ENCODE data around the gene GET4.
"Not testable (repeated sequence)": the region's sequence is repeated elsewhere in the genome, so short reads cannot be mapped to it uniquely, and the experiment has no call there.

The GET4 gene

GRCh38 chr7:845091-845490 is 31.3 kb upstream of the GET4 start:
- no peak for DNase-seq (ENCODE audit: low spot score)

- no peak for DNase-seq (ENCODE audit: low spot score)
These were observed 30.6 kb upstream of the GET4 start for GRCh38 chr7:845731-846130.

GRCh38 chr7:846958-847650 is 29.2 kb upstream of the GET4 start:
- not testable (repeated sequence) for DNase-seq (ENCODE audit: low spot score)

GRCh38 chr7:847728-848127 is 28.6 kb upstream of the GET4 start:
- DNase-seq (ENCODE audit: low spot score) = not testable (repeated sequence)

DNA sequence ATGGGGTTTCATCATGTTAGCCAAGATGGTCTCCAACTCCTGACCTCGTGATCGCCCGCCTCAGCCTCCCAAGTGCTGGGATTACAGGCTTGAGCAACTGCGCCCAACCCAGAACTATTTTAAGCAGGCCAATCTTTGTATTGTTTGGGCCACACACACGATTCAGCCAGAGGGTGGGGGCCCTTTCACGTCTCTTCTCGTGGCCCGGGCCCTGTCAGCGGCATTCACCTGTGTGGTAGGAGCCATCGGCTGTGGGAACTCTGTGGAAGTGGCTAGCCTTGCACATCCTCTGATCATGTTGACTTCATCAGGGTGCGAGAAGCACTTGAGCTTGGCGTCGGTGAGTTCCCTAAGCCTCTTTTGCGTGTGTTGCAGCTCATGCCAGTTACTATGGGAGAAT is 27.2 kb upstream of the GET4 start:
- no peak for DNase-seq (ENCODE audit: low spot score)

- no peak for DNase-seq (ENCODE audit: low spot score)
These were observed 26.6 kb upstream of the GET4 start for GRCh38 chr7:849781-850180.

DNA sequence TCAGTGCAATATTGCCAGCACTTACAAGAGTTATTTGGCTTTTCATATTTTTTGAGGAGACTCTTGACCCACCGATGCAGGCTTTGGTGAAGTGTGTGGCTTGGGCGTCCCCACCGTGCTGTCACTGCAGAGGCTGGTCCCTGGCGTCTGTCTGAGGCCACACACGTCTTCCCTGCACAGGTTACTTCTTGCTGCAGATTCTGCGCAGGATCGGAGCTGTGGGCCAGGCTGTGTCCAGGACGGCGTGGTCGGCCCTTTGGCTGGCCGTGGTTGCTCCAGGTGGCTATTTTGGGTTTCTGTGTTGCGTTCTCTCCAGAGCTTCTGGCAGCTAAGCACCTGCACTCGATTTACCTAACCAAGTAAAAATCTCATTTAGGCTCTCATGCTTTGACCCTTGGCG is 25.1 kb upstream of the GET4 start:
- DNase-seq (ENCODE audit: low spot score) = no peak

DNA sequence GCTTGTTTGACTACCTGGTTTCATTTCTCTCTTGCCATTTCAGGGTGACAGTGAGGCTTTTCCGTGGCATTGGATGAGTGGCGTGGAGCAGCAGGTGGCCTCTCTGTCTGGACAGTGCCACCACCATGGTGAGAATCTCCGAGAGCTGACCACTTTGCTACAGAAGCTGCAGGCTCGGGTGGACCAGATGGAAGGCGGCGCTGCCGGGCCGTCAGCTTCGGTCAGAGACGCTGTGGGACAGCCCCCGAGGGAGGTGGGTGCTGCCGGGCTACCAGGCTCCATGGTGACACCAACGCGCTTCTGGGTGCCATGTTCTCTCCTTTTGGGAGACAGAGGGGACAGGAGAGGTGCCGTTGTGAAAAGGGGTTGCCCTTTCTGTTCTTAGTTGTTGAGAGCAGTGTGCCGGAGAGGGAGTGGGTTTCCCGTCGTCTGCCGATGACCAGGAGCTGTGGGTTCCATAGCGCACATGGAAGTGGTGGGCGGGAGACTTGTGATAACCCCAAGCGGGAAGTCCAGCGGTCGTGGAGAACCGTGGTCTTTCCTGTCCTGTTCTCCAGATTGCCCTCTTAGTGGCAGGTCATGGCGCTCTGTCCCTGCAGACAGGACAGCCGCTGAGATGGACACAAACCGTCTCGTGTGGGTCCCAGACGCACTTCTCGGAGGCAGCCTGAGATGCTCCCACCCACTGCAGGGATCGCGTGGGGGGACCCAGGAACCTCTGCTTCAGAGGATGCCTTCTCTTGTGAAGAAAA is 22.8 kb upstream of the GET4 start:
- no peak for DNase-seq (ENCODE audit: low spot score)

- DNase-seq (ENCODE audit: low spot score) = no peak
These were observed 22.1 kb upstream of the GET4 start for GRCh38 chr7:854118-854775.

DNA sequence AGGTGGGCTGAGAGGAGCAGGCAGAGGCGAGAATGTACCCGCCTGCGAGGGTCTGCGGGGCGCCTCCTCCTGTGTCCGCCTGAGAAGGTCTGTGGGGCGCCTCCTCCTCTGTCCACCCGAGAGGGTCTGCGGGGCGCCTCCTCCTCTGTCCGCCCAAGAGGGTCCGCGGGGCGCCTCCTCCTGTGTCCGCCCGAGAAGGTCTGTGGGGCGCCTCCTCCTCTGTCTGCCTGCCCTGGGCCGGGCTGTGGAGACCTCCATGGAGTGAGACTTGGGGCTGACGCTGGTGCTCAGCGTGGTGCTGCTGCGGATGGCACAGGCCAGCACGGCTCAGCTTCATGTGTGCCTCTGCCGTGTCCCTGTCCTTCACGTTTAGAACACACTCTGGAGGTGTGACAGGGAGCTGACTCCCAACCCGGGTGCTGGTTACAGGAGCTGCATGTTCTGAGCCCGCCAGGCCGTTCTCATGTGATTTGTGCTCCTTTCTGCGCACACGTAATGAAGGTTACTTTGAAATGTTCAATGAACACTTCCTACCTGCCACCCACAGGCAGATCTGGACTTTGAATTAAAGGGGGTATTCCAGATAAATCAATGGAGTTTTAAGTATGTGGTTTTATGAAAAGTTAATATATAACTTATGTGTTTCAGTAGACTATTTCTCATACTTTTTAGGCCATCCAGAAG is 20.5 kb upstream of the GET4 start:
- no peak for DNase-seq (ENCODE audit: low spot score)

DNA sequence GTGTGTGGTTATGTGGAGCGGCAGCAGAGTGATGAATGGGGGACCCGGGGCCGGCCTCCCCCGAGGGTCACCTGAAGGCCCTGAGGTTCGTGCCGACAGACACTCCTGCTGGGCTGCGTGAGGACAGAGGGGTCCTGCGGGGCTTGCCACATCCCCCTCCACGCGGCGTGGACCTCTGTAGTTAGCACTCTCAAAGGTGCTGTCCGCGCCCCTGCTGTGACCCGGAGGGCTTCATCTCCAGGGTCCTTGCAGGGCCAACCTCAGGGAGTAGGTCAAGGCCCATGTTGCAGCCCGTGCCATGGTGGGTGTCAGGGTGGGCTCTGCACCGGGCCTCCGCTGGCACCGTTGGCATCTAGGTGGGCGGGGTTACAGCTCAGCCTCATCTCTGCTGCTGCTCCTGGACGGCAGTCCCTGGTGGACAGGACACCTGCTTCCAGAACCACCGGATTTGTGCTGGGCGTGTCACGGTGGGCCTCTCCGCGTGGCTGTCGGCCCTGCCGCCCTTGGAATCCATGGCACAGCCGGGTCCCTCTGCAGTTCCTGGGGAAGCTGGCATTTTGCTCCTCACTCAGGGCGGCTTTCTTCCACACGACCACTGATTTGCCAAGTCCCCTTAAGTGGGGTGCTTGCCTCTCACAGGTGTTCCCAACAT is 19.8 kb upstream of the GET4 start:
- DNase-seq (ENCODE audit: low spot score) = no peak

DNA sequence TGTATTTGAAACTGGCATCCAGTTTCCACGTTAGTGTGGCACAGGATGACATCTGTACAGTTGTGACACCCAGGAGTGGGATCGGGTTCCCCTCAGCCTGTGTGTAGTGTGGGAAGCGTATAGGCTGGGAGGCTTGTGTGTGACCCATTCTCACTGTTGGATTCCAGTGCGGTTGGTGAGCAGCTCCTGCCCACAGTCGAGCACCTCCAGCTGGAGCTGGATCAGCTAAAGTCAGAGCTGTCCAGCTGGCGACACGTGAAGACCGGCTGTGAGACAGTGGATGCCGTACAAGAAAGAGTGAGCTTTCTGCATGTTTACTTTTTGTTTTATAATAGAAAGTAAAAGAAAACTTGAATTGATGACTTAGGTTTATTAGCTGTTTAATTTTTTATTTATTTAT is 18.7 kb upstream of the GET4 start:
- DNase-seq (ENCODE audit: low spot score) = no peak

DNA sequence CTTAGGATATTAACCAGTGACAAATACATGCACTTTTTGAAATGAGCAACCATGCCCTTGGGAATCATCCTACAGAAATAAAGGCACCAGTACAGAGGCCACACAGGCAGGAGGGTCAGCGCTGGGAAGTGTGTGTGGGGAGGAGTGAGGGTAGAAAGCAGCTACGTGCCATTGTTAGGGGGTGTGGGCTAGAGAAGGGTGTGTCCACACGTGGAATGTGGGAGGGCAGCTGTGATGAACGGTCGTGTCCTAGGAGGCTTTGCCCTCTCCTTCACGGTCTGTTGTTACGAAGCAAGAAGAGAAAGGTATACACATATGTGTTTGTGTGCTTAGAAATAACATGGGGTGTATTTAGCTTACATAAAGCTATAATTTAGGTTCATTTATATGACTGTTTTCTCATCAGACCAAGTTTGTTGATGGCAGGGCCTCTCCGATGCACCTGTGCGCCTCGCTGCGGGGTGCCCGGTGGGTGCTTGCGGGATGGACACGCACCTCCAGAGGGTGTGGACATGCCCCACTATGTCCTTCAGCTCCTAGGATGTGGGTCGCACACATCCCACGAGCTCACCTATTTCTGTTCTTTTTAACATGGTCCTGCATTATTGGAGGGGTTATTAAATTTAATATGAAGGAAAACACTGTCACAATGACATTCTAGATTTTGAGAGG is 16.9 kb upstream of the GET4 start:
- no peak for DNase-seq (ENCODE audit: low spot score)

GRCh38 chr7:860149-860548 is 16.2 kb upstream of the GET4 start:
- DNase-seq (ENCODE audit: low spot score) = no peak

DNA sequence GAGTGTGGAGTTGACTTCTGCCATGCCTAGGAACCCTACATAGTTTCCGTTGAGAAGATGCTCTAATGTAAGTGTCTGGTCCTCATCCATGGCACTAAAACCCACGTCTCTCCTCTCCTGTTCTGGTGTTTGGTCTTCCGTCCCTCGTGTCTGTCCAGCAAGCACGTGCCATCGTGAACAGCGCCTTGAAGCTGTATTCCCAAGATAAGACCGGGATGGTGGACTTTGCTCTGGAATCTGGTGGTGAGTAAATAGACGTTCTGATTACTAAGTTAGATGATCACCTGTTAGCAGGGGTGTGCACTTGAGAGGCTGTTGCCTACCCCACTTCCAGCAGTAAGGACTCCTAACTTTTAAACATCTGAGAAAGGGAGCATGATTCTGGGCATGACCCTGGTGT is 15.1 kb upstream of the GET4 start:
- no peak for DNase-seq (ENCODE audit: low spot score)

GRCh38 chr7:862157-862556 is 14.2 kb upstream of the GET4 start:
- no peak for DNase-seq (ENCODE audit: low spot score)

DNA sequence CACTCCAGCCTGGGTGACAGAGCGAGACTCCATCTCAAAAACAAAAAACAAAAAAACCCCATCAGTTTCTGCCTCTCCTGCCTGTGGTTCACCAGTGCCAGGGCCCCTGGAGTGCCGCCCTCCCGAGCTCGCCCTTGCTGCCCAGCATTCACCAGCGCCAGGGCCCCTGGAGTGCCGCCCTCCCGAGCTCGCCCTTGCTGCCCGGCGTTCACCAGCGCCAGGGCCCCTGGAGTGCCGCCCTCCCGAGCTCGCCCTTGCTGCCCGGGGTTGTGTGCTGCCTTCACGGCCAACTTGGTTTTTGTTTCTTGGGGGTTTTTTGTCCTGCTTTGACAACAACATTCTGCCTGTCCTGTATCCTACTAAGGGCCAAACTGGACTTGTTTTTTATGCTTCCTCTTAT is 13.2 kb upstream of the GET4 start:
- DNase-seq (ENCODE audit: low spot score) = no peak

GRCh38 chr7:865921-866320 is 10.4 kb upstream of the GET4 start:
- DNase-seq (ENCODE audit: low spot score) = no peak

- DNase-seq (ENCODE audit: low spot score) = no peak
These were observed 9.4 kb upstream of the GET4 start for GRCh38 chr7:867001-867405.

DNA sequence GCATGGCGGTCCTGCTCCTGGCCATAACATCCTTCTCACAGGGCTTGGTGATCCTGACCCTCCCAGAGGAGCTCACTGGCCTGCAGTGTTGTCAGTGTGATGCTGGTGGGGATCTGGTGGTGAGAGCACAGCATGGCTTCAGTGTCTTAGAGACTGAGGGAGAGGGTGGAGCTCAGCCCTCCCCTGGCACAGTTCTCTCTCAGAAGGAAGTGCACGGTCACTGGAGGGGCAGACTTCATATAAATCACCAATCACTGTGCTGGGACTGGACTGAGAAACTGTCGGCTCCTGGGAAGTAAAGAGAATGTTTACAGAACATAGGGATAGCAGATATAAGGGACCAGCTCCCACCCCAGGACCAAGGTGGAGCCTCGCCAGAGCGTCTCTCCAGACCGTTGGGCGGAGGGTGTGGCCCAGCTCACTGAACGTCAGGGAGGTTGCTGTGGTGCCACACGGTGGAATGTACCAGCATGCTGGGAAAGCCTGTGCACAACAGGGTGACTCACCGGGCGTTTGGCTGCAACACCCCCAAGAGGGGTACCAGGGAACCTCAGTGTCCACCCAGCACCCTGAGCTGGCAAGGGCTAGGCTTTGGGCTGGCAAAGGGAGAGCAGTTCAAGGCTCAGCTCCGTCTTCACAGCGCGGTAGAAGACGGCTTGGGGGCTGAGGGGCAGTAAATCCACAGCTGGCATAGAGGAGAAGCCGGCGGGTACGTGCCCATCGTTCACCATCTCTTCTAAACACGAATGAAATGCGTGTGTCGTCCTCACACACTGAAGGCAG is 8.8 kb upstream of the GET4 start:
- no peak for DNase-seq (ENCODE audit: low spot score)

DNA sequence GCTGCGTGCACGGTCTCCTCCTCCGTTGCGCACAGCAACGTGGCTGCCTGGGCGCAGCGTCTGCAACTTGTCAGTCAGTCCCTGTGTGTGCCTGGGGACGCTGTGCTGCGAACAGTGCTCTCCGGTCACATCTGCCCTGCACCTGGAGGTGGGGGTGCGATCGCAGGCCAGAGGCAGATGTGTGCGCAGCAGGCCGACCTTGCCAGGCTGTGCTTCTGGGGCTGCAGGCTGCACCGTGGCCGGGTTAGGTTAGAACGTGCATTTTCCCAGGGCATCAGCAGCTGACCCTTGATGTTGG is 8.2 kb upstream of the GET4 start:
- no peak for DNase-seq (ENCODE audit: low spot score)
